Cortex of kidney (tissue), 1 donor: ENCODE measurements around the gene FHAD1.

Experiments used
- DNase-seq: peaks from one replicate; lab custom pipeline; 2025; lab: John Stamatoyannopoulos, UW

The FHAD1 gene

GRCh38 chr1:15345705-15346345 is 98.8 kb downstream of the FHAD1 start:
- DNase-seq, result no peak

- no peak for DNase-seq
Measured at GRCh38 chr1:15346346-15347030, 99.5 kb downstream of the FHAD1 start.

GRCh38 chr1:15347182-15347581 is 100.2 kb downstream of the FHAD1 start:
- DNase-seq, result no peak

DNA sequence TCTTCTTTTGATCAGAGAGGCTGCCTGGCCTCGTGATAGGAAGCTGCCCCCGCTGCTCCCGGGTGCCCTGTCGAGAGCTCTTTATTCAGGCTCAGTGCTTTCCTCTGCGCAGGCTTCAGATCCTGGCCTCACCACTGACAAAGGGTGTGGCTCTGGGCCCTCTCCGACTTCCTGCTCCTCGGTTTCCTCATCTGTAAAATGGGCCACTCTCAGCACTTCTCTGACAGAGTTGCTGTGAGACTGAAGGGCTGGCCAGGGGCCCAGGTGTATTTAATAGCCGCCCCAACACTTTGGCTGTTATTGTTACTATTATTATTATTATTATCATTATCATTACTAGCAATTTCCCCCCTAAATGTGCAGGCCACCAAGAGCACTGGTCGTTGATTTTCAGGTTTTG is 101.6 kb downstream of the FHAD1 start:
- DNase-seq, result no peak

- no peak for DNase-seq
Measured at GRCh38 chr1:15349133-15349532, 102.1 kb downstream of the FHAD1 start.

GRCh38 chr1:15350151-15350550 is 103.1 kb downstream of the FHAD1 start:
- no peak for DNase-seq

DNA sequence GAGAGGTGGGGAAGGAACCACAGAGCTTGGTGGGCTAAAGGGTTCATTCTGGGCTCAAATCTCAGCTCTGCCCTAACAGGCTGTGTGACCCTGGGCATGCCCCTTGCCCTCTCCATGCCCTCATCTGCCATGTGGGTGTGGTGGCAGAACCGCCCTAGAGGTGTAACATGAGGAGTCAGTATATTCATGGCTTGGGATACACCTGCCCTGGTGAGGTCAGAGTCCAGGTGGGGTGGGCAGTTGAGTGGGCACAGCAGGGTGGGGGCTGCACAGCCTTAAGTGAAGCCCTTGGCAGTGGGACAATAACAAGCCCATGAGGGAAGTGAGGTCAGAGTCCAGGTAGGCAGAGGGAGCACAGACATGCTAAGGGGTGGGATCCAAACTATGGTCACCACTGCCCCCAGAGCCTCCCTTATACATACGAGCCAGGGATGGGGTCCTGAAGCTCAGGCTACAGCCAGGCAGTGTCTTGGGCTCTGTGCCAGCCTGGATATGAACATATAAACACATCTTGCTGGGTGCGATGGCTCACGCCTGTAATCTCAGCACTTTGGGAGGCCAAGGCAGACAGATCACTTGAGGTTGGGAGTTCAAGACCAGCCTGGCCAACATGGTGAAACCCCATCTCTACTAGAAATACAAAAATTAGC is 103.7 kb downstream of the FHAD1 start:
- DNase-seq, result no peak

GRCh38 chr1:15351310-15351709 is 104.3 kb downstream of the FHAD1 start:
- DNase-seq, result no peak

- DNase-seq, result no peak
Measured at GRCh38 chr1:15352128-15352957, 105.3 kb downstream of the FHAD1 start.

GRCh38 chr1:15353839-15354579 is 107.0 kb downstream of the FHAD1 start:
- no peak for DNase-seq

GRCh38 chr1:15354580-15354965 is 107.5 kb downstream of the FHAD1 start:
- DNase-seq, result no peak

DNA sequence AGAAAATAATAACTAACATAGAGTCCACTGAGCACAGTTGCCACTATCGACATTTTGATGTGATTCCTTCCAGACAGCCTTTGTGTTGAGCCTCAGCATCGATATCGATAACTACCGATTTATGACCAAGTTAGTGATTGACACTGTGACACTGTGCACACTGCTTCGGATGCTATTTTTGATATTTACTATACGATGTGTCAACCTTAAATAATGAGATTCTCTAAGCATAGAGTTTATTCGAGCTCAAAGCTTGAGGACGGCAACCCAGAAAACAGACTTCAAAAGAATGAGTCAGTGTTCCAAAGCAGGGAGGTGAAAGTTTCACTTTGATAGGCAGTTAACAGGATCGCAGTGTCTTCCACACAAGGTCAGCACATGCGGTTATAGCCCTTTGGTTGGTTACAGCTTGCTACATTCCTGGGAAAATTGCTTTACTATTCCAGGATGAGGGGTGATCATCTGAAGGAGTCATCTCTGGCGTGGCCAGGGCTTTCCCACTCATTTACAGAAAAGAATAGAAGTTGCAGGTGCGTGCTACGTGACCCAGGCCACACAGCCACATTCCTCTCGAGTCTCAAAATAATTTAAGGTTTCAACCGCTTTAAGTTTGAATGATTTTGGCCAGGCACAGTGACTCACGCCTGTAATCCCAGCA is 109.1 kb downstream of the FHAD1 start:
- DNase-seq, result no peak

GRCh38 chr1:15357612-15358207 is 110.7 kb downstream of the FHAD1 start:
- no peak for DNase-seq

DNA sequence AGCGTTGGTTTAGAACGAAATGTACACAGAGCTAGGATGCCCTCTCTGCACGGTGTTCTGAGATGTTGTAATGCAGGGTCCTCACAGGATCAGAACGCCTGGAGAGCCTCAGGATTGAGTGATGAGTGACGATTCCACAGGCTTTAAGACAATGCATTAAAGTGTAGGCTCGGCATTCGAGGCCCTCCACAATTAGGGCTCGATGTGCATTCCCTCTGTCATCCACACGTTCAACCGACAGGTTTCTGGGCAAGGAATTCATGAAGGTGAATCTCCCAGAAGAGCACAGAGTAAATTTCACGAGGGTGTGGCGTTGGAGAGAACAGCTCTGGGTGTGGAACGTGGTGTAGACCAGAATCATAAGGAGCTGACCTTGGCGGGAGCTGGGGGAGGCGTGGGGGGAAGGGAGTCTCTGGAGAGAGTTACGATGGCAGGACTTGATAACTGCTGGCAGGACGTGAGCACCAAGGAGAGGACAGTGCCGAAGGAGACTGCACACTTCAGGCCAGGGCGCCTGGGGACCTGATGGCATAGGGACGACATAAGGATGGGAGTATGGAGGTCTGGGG is 111.6 kb downstream of the FHAD1 start:
- DNase-seq, result no peak

DNA sequence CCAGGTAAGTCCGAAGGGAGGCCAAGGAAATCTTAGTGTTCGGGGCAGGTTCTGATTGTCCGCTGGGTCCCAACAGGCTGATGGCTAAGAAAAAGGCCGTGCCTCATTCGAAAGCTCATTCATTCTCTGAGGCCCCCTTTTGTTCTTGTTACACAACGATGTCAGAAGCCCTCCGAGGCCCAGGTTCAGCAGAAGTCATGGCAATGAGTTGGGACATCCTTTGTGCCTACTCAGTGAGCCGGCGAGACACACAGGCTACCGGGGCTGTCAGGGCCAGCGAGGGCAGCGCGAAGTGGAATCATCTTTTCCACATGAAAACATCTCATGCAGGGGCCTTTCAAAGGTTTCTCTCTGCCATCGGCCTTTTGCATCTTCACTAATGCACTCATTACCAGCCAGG is 113.7 kb downstream of the FHAD1 start:
- no peak for DNase-seq

DNA sequence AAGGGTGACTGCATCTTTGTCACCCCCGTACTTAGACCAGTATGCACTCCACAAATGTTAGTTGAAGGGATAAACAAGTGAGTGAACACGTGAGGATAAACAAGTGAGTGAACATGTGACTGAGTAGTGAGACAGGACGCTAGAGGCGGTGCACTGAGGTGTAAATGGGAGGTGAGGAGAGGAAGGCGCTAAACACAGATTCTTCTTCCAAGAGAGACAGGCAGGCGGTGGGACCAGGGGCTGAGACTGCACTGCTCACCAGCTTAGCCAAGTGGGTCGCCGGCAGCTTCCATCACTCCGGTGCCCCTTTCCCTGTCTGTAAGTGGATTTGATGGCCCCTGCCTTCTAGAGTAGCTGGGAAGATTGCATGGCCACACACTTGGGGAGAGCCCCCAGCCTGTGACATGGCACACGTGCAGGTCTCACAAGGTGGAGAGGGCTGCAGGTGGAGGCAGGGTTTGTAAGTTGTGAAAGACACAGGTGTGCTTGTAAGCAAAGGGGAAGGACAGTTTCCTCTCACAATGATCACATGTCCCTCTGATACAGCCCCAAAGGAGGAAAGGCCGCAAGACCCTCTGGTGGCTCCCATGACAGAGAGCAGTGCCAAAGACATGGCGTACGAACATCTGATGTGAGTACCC is 115.2 kb downstream of the FHAD1 start:
- DNase-seq, result no peak

DNA sequence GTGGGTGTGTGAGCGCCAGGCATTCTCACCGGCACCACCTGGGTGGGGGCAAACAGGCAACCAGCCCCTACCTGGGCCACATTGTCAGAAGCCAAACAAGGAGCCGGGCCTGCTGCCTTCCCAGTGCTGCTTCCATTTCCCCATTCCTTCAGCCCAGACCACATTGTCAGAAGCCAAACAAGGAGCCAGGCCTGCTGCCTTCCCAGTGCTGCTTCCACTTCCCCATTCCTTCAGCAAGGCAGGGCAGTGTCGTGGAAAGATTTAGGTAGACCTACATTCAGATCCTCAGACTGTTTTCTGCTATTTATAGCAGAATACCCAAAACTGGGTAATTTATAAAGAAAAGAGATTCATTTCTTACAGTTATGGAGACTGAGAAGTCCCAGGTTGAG is 115.7 kb downstream of the FHAD1 start:
- DNase-seq, result no peak

GRCh38 chr1:15364740-15365139 is 117.7 kb downstream of the FHAD1 start:
- DNase-seq, result no peak

DNA sequence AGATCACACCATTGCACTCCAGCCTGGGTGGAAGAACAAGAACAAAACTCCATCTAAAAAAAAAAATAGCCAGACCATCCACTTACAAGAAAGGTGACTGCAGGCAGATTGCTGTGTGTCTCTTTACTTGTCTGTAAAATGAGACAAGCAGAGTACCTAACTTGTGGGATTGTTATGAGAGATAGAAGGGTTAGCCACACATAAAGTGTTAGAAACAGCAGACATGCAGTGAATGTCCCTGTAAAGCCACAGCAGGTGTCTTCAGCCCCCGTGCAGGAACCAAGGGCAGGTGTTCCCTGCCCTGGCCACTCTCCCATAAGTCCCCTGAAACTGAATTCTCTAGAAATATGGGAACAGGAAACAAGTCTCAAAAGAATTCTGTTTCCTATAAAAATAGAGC is 121.9 kb downstream of the FHAD1 start:
- DNase-seq, result no peak

GRCh38 chr1:15370268-15370667 is 123.2 kb downstream of the FHAD1 start:
- DNase-seq, result no peak
